CD4-positive, alpha-beta T cell treated with Interleukin-12 subunit alpha and Interleukin-12 subunit beta, for 1 hour (primary cell): Measurements from ENCODE around the gene KCTD8.
"Not testable (repeated sequence)": the region's sequence is repeated elsewhere in the genome, so short reads cannot be mapped to it uniquely, and the experiment has no call there.

Experiments
- DNase-seq: peaks from one replicate; pipeline ENCODE4 v3.0.0-alpha.2; 2020

The KCTD8 gene

DNA sequence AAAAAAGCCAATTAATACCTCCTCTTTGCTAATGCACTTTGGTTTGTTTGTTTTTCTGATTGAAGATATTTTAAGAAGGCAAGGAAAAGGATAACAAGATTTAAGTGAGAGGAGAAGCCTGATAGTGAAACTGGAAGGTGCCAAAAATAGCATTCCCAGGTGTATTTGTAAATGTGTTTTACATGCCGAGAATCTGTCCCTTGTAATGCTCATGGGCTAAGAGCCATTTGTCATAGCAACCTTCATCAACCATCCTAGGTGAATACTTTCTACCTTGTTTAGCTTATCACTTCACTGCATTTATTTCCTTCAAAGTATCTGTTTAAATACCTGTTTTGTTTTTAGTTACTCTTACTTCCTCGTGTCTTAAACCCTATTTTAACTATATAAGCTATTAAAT lies 127.8 kb downstream of the KCTD8 start:
- no peak for DNase-seq

DNA sequence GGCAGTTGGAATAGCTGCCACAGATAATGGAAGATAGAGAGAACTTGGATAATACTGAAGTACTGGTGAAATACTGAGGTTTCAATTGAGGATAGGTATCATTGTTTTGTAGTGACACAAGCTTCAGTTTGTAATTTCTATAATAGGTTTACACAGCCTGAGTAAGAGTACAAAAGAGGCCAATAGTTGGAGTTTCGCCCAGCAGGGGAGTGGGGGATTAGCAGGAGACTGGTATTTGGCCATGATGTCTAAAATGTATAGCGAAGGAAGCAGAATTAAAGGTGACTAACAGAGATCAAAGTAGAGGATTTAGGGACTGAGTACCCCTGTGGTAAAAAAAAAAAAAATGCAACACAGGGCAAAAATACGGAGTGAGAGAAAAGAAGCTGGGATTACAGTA lies 129.5 kb downstream of the KCTD8 start:
- no peak for DNase-seq

DNA sequence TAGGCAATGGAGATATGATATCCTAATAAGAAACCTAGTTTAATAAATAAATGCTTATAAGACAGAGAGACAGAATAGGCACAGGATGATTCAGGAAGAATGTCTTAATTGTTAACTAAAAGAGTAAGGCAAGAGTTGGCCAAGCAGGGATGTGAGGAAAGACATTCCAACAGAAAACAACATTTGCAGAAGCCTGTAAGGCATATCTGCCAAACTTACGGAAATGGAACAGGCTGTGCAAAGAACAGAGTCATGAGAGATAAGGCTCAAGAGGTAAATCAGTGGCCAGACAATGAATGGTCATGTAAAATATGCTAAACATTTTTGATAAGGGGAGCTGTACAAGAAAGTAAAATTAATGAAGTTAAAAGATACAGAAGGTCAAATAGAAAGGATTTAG lies 134.9 kb downstream of the KCTD8 start:
- no peak for DNase-seq

DNA sequence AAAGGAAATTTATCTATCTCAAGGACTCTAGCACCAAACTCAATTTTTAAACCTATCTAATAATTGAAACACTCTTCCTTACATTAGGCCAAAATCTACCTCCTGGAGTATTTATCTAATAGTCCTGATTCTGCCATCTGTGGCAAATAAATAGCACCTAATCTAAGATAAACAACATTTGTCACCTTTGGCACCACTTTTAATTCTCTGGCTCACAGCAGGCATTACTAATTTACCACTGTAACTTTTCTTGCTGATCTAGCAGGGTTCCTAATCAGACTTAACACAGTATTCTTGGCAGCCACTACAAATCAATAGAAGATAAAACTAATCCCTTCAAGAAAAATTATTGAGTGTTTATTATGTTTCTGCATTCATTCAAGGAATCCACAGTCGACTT lies 161.1 kb downstream of the KCTD8 start:
- no peak for DNase-seq

DNA sequence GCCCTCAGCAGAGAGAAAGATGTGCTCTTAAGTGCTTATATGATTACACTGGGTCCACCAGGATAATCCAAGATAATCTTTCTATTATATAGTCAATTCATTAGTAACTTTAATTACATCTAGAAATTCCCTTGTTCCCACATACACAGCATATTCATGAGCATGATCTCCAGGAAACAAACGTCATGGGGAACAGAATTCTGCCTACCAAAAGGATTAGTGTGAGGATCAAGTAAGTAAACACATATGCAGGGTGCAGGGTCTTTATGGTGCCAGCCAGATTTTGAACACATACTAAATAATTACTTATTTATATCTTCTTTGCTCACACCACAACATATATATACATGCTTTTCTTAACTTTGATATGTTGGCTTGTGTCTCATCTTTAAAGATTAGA lies 169.1 kb downstream of the KCTD8 start:
- DNase-seq = no peak

DNA sequence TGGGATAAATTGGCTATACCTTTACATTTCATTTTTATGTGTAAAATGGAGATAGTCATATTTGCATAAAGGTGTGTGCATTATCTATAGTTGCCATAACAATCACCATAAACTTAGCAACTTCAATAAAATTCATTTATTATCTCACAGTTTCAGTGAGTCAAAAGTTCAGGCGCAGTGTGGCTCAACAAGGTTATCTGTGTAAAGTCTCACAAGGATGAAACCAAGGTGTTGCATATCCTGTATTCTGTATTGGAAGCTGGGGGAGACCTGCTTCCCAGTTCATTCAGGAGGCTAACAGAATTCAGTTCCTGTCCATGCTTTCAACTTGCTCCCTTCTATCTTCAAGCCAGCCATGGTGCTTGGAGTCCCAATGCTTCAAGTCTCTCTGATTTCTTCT lies 169.5 kb downstream of the KCTD8 start:
- no peak for DNase-seq

DNA sequence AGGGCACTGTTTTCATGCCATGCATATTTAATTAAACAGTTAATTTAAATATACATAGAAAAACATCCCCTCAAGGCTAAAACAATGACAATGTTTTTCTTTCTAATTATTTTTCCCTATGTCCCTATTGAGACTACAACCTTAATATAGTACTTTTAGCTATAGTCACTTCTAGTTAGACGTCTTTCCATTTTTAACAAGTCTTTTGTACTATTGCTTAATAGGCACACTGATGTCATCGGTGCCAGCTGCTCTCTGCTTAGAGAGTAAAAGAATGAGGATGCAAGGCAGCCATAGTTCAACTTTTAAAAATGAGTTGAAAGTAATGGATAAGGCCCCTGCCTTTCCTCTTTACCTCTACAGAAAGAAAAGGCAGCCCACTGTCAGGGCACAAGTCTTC lies 191.1 kb downstream of the KCTD8 start:
- no peak for DNase-seq

DNA sequence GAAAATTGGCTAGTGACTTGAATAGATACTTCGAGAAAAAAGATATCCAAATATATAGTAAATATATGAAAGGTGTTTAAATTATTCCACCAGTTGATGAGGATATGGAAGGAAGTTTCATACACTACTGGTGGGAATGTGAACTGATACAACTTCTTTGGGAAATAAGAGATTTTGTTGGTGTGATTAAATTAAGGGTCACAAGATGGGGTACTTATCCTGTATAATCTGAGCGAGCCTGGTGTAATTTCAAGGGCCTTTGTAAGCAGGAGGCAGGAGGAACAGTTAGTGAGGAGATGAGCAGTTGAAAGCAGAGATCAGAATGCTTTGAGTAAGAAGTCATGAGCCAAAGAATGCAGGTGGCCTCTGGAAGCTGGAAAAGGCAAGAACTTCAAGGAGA lies 192.2 kb downstream of the KCTD8 start:
- no peak for DNase-seq

DNA sequence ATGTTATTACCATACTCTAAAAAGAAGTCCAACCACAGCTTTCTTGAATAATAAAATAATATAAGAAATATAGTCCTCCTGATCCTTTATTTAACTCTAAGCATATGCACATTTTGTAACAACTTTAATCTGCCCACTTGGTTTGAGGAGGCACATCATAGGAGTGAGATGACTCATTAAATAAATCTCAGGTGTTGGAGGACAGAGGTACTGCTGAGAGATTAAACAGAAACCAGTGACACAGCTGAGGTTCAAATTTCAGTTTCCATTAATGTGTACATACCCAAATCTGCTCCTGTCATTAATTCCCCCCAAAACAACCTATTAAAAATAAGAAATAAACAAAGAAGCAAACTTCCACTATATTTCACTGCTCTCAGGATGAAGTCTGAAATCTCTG lies 211.0 kb downstream of the KCTD8 start:
- no peak for DNase-seq

DNA sequence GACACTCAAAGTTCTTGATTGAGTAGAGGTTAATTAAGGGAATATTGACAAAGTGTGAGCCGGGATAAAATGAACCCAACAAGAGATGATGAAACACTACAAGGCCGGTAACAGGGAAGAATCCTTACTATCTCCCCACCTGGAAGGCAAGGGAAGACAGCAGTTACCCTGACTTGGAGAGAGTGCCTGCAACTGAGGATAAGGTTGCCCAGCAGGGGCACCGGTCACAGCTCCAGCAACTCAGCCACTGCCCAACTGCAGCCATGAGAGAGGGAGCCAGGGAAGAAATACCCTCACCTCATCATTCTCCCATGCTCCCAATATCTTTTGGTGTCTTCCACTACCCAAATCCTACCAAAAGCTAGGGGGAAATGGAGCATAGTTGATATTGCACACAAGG lies 212.7 kb downstream of the KCTD8 start:
- DNase-seq = no peak

DNA sequence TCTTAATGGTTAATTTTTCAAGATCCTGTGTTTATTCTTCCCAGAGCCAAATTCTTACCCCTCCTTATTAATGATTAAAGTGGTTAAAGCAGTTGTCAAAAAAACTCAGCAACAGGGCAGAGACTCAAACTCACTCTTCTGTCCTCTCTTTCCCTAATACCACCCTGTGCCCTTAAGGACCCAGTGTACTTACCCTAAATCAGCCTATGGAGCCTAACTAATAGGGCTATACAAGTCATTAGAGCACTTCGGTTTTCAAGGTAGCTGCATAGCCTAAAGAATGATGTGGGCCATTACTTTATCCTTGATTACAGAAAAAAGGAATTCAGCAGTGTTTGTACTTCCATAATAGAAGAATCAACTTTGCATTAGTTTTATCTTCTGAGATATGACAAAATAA lies 216.3 kb downstream of the KCTD8 start:
- DNase-seq = no peak

DNA sequence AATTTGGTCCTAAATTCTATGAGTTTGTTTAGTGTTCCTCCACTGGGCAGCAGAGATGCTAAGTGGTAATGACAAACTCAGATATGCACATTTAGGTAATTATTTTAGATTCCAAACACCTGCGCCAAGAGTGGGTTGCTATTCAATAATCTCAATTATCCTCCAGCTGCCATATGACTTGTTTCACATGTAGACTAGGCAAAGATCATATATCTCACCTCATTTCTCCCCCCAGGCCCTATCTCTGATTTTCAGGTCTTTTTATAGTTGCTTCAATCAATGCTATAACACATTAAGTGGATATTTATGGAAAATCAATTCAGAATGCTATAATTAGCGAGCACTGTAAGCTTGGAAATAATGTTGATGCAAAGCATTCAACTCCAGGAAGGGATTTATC lies 217.6 kb downstream of the KCTD8 start:
- no peak for DNase-seq

DNA sequence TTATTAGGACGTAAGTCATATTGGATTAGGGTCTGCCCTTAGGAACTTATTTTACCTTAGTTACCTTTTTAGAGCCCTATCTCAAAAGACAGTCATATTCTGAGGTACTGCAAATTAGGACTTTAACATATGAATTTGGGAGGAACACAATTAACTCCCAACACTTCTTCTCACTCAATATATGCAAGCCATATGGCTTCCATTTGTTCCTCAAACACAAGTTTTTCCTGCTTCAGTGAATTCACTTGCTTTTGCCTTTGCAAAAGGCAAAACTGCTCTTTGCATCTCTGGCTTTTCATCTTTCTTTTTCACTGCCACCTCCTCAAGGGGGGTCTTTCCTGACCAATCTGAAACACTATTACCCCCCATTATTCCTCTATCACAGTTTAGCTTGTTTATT lies 220.3 kb downstream of the KCTD8 start:
- no peak for DNase-seq

DNA sequence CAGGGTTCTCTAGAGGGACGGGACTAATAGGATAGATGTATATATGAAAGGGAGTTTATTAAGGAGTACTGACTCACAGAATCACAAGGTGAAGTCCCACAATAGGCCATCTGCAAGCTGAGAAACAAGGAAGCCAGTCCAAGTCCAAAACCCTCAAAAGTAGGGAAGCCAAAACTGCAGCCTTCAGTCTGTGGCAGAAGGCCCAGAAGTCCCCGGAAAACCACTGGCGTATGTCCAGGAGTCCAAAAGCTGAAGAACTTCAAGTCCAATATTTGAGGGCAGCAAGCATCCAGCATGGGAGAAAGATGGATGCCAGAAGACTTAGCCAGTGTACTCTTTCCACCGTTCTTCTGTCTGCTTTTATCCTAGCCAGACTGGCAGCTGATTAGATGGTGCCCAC lies 227.2 kb downstream of the KCTD8 start:
- no peak for DNase-seq

DNA sequence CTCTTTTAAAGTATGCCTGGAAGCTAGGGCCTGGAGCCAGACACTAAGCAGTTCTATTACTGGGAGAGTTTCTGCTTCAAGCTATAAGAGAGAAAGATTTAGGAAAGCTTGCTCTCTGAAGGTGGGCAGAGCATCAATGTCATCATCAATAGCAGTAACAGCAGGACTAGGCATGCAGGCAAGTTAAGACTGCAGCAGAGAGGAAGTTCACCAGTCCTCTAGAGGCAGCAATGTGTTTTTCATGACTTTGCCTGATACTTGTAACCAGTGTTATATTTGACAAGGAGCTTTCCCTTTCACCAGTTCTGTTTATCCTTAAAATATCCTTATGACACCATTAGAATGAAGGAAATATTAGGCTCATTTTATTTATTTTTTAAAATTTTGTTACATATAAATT lies 237.9 kb downstream of the KCTD8 start:
- DNase-seq = no peak

DNA sequence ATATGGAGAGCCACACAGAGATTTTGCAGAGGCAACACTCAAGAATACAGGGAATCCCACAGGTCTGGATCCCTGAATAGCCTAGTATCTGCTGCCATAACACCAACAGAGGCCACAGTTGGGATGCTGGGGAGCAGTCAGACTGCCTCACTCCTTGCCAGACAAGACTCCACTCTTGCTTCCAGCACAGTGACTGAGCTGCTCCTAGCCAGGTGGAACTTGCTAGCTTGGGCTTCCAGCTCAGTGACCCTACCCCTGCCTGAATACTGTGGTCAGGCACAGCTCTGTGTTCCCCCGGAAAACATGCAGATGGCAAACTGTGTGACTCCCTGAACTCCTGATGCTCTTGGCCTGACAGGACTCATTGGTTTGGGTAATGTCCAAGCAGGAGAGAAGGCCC lies 251.8 kb downstream of the KCTD8 start:
- no peak for DNase-seq

DNA sequence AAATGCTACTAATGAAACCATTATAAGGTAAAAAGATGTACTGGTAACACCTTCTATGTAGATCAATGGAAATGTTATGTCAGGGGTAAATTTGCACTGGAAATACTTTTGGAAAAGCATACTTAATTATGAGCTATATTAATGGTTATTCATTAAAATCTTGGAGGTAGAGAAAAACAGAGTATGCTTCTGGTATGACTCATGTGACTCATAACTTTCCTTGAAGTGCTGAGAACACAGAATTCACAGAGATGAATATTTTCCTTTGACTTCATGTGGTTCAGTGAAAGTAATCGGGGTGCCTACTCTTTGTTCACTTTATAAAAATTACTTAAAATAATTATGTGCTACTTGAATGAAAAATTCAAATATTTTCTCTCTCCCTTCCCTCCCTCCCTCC lies 254.2 kb downstream of the KCTD8 start:
- no peak for DNase-seq

DNA sequence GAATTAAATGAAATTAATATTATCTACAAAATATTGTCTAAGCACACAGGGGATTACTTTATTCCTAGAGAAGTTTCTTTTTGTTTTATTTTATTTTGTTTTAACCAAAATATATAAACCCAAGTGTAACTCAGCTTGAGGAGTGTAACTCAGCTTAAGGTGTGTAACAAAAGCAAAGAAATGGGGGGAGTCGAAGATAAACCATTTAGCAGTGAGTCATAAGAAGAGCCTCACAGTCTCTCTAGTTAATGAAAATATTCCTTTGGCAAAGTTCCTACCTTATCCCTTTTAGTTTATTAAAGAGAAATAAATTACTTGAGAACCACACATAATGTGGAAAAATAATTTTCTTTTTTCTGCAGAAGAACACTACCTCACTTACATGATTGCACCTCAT lies 261.8 kb downstream of the KCTD8 start:
- no peak for DNase-seq

DNA sequence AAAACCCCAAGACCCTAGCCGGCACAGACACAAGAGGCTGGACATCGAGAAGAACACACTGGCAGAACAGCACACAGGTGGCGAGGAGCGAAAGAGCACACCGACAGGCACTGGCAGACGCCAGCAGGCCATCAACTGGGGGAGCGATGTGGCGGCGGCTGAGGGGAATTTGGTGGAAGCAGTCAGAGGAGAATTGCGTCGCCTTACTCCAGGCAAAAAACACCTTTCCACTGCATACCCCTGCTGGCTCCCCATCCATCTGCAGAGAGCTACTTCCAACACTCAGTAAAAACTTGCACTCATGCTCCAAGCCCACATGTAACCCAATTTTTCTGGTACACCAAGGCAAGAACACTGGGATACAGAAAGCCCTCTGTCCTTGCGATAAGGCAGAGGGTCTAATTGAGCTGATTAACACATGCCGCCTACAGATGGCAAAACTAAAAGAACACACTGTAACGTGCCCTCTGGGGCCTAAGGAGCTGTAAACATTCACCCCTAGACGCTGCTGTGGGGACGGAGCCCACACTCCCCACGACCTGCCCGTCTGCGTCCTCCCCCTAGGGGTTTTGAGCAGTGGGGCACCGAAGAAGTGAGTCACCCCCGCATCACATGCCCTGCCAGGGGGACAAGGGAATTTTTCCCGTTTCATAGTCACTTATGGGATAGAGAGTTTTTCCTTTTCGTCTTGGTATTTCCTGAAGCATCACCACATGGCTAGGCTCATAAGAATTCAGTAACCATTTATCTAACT lies 262.3 kb downstream of the KCTD8 start:
- DNase-seq = no peak

DNA sequence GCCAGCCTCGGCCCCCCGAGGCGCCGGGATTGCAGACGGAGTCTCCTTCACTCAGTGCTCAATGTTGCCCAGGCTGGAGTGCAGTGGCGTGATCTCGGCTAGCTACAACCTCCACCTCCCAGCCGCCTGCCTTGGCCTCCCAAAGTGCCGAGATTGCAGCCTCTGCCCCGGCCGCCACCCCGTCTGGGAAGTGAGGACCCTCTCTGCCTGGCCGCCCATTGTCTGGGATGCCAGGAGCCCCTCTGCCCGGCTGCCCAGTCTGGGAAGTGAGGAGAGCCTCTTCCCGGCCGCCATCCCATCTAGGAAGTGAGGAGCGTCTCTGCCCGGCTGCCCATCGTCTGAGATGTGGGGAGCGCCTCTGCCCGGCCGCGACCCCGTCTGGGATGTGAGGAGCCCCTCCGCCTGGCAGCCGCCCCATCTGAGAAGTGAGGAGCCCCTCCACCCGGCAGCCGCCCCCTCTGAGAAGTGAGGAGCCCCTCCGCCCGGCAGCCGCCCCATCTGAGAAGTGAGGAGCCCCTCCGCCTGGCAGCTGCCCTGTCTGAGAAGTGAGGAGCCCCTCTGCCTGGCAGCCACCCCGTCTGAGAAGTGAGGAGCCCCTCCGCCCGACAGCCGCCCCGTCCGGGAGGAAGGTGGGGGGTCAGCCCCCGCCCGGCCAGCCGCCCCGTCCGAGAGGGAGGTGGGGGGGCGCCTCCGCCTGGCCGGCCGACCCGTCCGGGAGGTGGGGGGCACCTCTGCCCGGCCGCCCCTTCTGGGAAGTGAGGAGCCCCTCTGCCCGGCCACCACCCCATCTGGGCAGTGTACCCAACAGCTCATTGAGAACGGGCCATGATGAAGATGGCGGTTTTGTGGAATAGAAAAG lies 266.9 kb downstream of the KCTD8 start:
- DNase-seq = not testable (repeated sequence)

DNA sequence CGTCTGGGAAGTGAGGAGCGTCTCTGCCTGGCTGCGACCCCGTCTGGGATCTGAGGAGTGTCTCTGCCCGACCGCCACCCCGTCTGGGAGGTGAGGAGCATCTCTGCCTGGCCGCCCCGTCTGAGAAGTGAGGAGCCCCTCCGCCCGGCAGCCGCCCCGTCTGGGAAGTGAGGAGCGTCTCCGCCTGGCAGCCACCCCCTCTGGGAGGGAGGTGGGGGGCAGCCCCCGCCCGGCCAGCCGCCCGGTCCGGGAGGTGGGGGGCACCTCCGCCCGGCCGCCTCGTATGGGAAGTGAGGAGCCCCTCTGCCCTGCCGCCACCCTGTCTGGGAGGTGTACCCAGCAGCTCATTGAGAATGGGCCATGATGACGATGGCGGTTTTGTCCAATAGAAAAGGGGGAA lies 280.8 kb downstream of the KCTD8 start:
- DNase-seq = not testable (repeated sequence)

DNA sequence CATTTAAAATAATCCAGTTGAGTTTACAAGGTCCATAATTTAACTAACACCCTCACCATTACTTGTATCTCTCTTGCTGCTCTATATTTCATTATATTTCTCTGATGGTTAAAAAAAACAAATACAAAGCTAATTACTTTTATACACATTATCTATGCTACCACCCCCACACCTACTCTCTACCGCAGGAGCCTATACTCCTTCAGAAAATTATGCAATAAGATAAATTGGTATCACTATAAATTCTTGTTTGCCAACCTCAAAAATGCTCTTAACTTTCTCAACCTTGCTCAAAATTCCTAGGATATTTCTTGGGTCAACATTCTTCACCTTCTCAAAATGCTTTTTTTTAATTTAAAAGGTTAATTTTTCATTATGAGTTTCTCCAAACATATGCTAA lies 282.7 kb downstream of the KCTD8 start:
- no peak for DNase-seq

DNA sequence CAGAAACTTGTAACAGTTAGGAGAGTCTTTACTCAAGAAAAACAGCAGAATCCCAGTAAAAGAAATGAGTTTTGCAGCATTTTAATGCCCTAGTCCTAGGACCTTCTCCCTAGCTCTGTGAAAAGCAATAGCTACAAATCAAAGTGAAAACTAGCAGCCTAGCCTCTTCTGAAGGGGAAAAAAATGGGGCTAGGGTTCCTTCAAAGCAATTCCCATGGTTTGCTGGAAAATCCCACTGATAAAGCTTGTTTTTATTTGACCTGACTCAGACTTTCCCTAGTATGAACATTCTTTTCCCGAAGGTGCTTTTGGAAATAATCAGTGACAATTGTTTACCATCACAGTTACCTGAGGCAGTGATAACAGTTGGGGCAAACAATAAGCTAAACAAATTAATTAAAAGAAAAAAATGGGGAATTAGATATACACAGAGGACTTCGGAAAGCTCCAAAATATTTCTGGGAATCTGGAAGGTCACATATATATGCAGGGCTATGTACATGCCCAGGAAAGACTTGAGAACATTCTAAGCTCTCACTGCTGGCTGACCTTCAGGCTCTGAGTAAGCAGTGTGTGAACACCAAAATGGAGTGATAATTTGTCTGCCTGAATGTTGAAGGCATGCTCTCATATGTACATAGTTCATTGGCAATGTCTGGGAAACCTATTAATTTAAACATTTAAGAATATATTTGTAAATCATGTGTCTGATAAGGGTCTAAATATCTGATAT lies 285.9 kb downstream of the KCTD8 start:
- no peak for DNase-seq

DNA sequence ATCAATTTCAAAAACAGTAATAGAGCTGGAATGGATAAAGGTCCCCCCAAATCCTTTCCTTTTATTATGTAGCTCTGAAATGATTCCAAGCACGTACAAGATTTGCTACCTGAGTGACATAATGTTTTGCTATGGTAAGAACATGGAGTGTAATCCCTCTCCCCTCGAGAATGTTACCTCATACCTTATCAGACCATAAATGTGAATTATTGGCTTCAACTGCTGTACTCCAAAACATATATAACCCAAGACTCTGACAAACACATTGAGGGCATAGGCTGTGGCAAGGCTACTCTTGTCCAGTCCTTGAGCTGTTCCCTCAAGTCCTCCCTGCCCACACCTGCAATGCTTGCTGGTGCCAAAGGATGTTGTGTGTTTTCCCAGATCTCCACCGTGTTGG lies 286.9 kb downstream of the KCTD8 start:
- no peak for DNase-seq
